K562 (cell line): ENCODE data around the gene SMAD4. TPM values are rescaled to one million over a fixed set of nuclear protein-coding genes. Genes with fewer than 3 reads are reported as not detected.
A peak's percentile ranks its signal among the peaks of the same experiment; 100 is the strongest.

Experiments
- ATAC-seq: fragments of 200-7000 bp; cut with Tn5 transposase; 3 replicates; pipeline ENCODE4 v1.9.1; 2020; ENCODE audit warnings: moderate library complexity
- BruUV-seq: library from RNA; stranded (reverse); fragments of 400-500 nt; replicated peaks from 2 replicates; lab custom pipeline; 2021; lab: Mats Ljungman, UMichigan
- CTCF ChIA-PET: fragments of 300-600 bp; formaldehyde crosslinking; extraction: SDS; loops from one replicate; lab custom pipeline; 2021; ENCODE audit warnings: low intra/inter-chr PET ratio; lab: Yijun Ruan, JAX
- POLR2A ChIA-PET: fragments of 300-600, 350-650 bp; sonication (Branson Sonifier 250); formaldehyde crosslinking; extraction: SDS; loops from one replicate; lab custom pipeline; 2021; ENCODE audit warnings: antibody characterized with exemption, inconsistent platforms; lab: Yijun Ruan, JAX
- DNase-seq, 4 experiments: peaks; one replicate each; pipeline versions ENCODE4 v3.0.0 to v3.0.0-alpha.2; 2011 to 2018; ENCODE audit warnings: low spot score in 3 of 4, mixed read lengths in 3 of 4; ENCODE audit errors: extremely low read depth in 1 of 4
- FAIRE-seq: peaks from 2 replicates; lab custom pipeline; 2011; peaks lifted over from hg19 to GRCh38; lab: Jason Lieb, UNC
- H2AFZ ChIP-seq: 2 replicates; pipeline ENCODE4 v1.6.0; 2011; ENCODE audit warnings: low read depth, low read length, control low read depth, inconsistent platforms
- H3K27ac ChIP-seq: fragments of 200-600 bp; 3 replicates; pipeline ENCODE4 v1.8.0; 2011; ENCODE audit warnings: low read depth, mild to moderate bottlenecking, control low read depth, inconsistent platforms, low read length, moderate library complexity, mixed read lengths; ENCODE audit errors: extremely low read depth
- H3K27me3 ChIP-seq, 2 experiments: fragments of 300-600 bp in 1 of 2; 2 replicates in 1 of 2; 3 replicates in 1 of 2; pipeline versions ENCODE4 v1.6.0 to v1.8.0; 2011; ENCODE audit warnings: inconsistent platforms in 2 of 2, low read length in 2 of 2, mild to moderate bottlenecking in 1 of 2, mixed read lengths in 1 of 2, moderate library complexity in 1 of 2; ENCODE audit not compliant: control insufficient read depth in 2 of 2, insufficient read depth in 2 of 2
- H3K36me3 ChIP-seq: fragments of 300-600 bp; 3 replicates; pipeline ENCODE4 v1.8.0; 2011; ENCODE audit warnings: mild to moderate bottlenecking, low read length, inconsistent platforms; ENCODE audit not compliant: control insufficient read depth, insufficient read depth
- H3K4me1 ChIP-seq, 2 experiments: fragments of 200-600 bp in 1 of 2; replicated peaks in 1 of 2; 2 replicates in 1 of 2; 3 replicates in 1 of 2; pipeline versions ENCODE4 v1.5.1 to v1.8.0; 2011; ENCODE audit warnings: inconsistent platforms in 2 of 2, low read length in 2 of 2, mild to moderate bottlenecking in 1 of 2, mixed read lengths in 1 of 2, moderate library complexity in 1 of 2; ENCODE audit not compliant: control insufficient read depth in 2 of 2, insufficient read depth in 2 of 2
- H3K4me2 ChIP-seq: 2 replicates; pipeline ENCODE4 v1.6.1; 2011; ENCODE audit warnings: low read length, control low read depth, inconsistent platforms, mixed read lengths; ENCODE audit not compliant: insufficient read depth
- H3K4me3 ChIP-seq: fragments of 200-600 bp; sonication (generic), shearing (Covaris generic); 2 replicates; pipeline ENCODE4 v1.5.1; 2016; ENCODE audit warnings: control low read depth, inconsistent platforms
- H3K79me2 ChIP-seq: fragments of 200-600 bp; 3 replicates; pipeline ENCODE4 v1.8.0; 2011; ENCODE audit warnings: low read length, inconsistent platforms; ENCODE audit not compliant: control insufficient read depth, insufficient read depth
- H3K9ac ChIP-seq, 2 experiments: 2 replicates each; pipeline versions ENCODE4 v1.6.0 to v1.6.1; 2011; ENCODE audit warnings: low read depth in 2 of 2, low read length in 2 of 2, control low read depth in 1 of 2, inconsistent platforms in 1 of 2, mild to moderate bottlenecking in 1 of 2, mixed read lengths in 1 of 2; ENCODE audit not compliant: insufficient read depth in 1 of 2
- H3K9me1 ChIP-seq: one replicate; pipeline ENCODE4 v1.6.0; 2011; ENCODE audit warnings: inconsistent platforms, mild to moderate bottlenecking, low read length, moderate library complexity; ENCODE audit not compliant: control insufficient read depth, insufficient read depth
- H3K9me3 ChIP-seq: replicated peaks from 2 replicates; pipeline ENCODE4 v1.5.1; 2011; ENCODE audit warnings: low read depth, low read length, inconsistent platforms; ENCODE audit not compliant: control insufficient read depth, insufficient read depth
- H4K20me1 ChIP-seq: replicated peaks from 2 replicates; pipeline ENCODE4 v1.6.1; 2011; ENCODE audit warnings: low read length, inconsistent platforms, mixed read lengths; ENCODE audit not compliant: control insufficient read depth, insufficient read depth
- CBFB ChIP-seq: sonication (generic); formaldehyde crosslinking; IDR thresholded peaks from 2 replicates; pipeline ENCODE4 v1.4.0; 2020; ENCODE audit warnings: mild to moderate bottlenecking, missing genetic modification reagents
- FOXK2 ChIP-seq, 2 experiments: fragments of 450-650 bp; IDR thresholded peaks in 1 of 2; conservative IDR thresholded peaks in 1 of 2; 2 replicates each; pipeline ENCODE4 v1.6.1; 2016; ENCODE audit warnings: low read depth in 2 of 2, mild to moderate bottlenecking in 1 of 2
- HINFP ChIP-seq: fragments of 450-650 bp; conservative IDR thresholded peaks from 2 replicates; pipeline ENCODE4 v1.6.1; 2016; ENCODE audit warnings: missing genetic modification characterization, low read depth, mild to moderate bottlenecking, control low read depth, missing compliant biosample characterization
- IRF2 ChIP-seq: sonication (generic); formaldehyde crosslinking; IDR thresholded peaks from 2 replicates; pipeline ENCODE4 v1.8.1; 2022; ENCODE audit warnings: mild to moderate bottlenecking, missing genetic modification reagents
- NCOA2 ChIP-seq, 2 experiments: fragments of 450-650 bp; IDR thresholded peaks; 2 replicates each; pipeline ENCODE4 v1.6.1; 2018; ENCODE audit warnings: mild to moderate bottlenecking in 2 of 2, moderate library complexity in 1 of 2; ENCODE audit not compliant: partially characterized antibody in 2 of 2
- TRIM28 ChIP-seq: fragments of 450-650 bp; IDR thresholded peaks from 2 replicates; pipeline ENCODE4 v1.6.1; 2017
- ZBTB7A ChIP-seq: IDR thresholded peaks from 2 replicates; pipeline ENCODE4 v1.6.1; 2011; ENCODE audit warnings: low read depth, mild to moderate bottlenecking, low read length, moderate library complexity, borderline replicate concordance; ENCODE audit not compliant: control insufficient read depth
- ZNF146 ChIP-seq: IDR thresholded peaks from one replicate; pipeline ENCODE4 v1.6.1; 2018; ENCODE audit warnings: missing compliant biosample characterization; ENCODE audit not compliant: unreplicated experiment
- WGBS: fragments of 100-300 bp; shearing (Covaris generic); methylation state at CpG from one replicate; pipeline ENCODE4 v1.1.6; 2016; ENCODE audit warnings: low coverage, mixed read lengths; ENCODE audit not compliant: insufficient coverage; ENCODE audit errors: missing lambda C conversion rate; 5-methylcytosine and 5-hydroxymethylcytosine counted together
- in situ Hi-C: fragments of 300-500 bp; cut with MboI; formaldehyde crosslinking; loops from 4 replicates; pipeline ENCODE4 v1.15.0; 2018; ENCODE audit warnings: inconsistent platforms, mixed read lengths
- intact Hi-C: fragments of 100-400 bp; cut with micrococcal nuclease; formaldehyde crosslinking; loops from 2 replicates; pipeline ENCODE4 v1.14.2; 2022
- polyA plus RNA-seq, 8 experiments: library from polyadenylated mRNA; depleted of rRNA in 4 of 8; stranded (reverse) in 5 of 8; unstranded in 3 of 8; fragments of >200 nt; fragmentation: Nextera tagmentation in 2 of 8; fragmentation: Illumina TruSeq in 1 of 8; extraction: Ambion mirVana in 2 of 8; extraction: Trizol in 1 of 8; gene quantifications; 2 replicates each; pipeline versions ENCODE4 v1.2.1 to v1.2.3, GENCODE V29; 2011 to 2014; ENCODE audit warnings: inconsistent platforms in 1 of 8, missing spikeins in 1 of 8
- total RNA-seq, 7 experiments: library from RNA; depleted of rRNA in 6 of 7; stranded (reverse); fragments of >200 nt in 6 of 7; fragmentation: Illumina TruSeq in 2 of 7; extraction: Trizol in 2 of 7; gene quantifications; 2 replicates each; pipeline versions ENCODE4 v1.2.1 to v1.2.3, GENCODE V29; 2011 to 2021; ENCODE audit warnings: low replicate concordance in 1 of 7

SMAD4 gene
- total and polyA plus RNA-seq, 9 of the 15 experiments (the other 6 are each of a cell fraction or from before 2014, with no cell fraction given), result 5.7 to 55.0 (median 39.4) TPM

DNA sequence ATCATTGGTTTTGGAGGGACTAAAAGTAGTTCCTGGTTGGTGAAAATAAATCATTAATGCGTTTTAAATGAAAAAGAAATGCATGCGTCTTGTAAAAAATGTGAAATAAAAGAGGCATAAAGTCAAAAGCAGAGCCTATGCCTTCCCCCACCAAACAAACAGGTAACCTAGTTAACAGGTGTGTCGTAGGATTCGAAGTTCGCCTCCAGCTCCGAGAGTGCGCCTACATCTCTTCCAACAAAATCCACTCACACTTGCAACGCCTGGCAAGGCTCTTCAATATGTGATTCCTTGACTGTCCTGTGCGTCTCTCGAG is 677 bp upstream of the SMAD4 start:
- POLR2A ChIA-PET, result interaction anchor here (0.6 to 1.9 kb wide), 8 partner anchors 9 to 185 kb away, joined by 3 to 9 read pairs (median 4); partner anchors contain the start of gene ME2
- Histone ChIP-seq H3K9me1 (no peaks in the 10 kb centered on the region), H3K27me3 (no peaks in the 10 kb centered on the region), H3K4me1 (peaks cover 7 to 25% of the 10 kb centered on the region in 2 experiments; a peak in 4 of 5 replicates), H3K9ac (peak overlapping the region; percentile 87 to 96; a peak in 3 of 4 replicates), H3K79me2 (peaks cover 59% of the 10 kb centered on the region), H2AFZ (peak overlapping the region; percentile 89), H4K20me1 (peaks cover 9% of the 10 kb centered on the region), H3K9me3 (no peaks in the 10 kb centered on the region), H3K27ac (peak overlapping the region; percentile 94), H3K36me3 (peaks cover 8% of the 10 kb centered on the region; the same call in 2 of the 3 replicates), H3K4me3 (peak overlapping the region; percentile 75), H3K4me2 (peak overlapping the region; percentile 93)
- 4% methylated on average over 10 of the region's 10 CpGs for WGBS
- in situ Hi-C loops, result no loop called here
- CTCF ChIA-PET, result no interaction called here
- DNase-seq (no peak), FAIRE-seq (no peak), ATAC-seq (peak; percentile 38)
- TF ChIP-seq FOXK2 (conservative IDR thresholded peaks at IDR 0.05 in 1 of 2, IDR thresholded peaks at IDR 0.05 in 1 of 2; ENCODE audit: low read depth in 2 of 2) (0 out of 4 replicates have a peak, but pooled peaks of 1 of the 2 experiments have one; percentile 17), IRF2 (CRISPR knock-in tag) (no peak)
- no TSS peak for BruUV-seq
- intact Hi-C loops, result no loop called here

GRCh38 chr18:51030537-51031258 is 685 bp downstream of the SMAD4 start:
- Histone ChIP-seq H3K4me1 (peaks cover 7 to 25% of the 10 kb centered on the region in 2 experiments; a peak in 4 of 5 replicates), H3K27me3 (no peaks in the 10 kb centered on the region), H4K20me1 (peaks cover 13% of the 10 kb centered on the region), H3K27ac (peak overlapping the region; percentile 94), H3K9me1 (no peaks in the 10 kb centered on the region), H3K9ac (peak overlapping the region; percentile 87 to 96), H2AFZ (peak overlapping the region; percentile 87; the same call in 1 of the 2 replicates), H3K79me2 (peaks cover 73% of the 10 kb centered on the region), H3K4me3 (peak overlapping the region; percentile 75), H3K36me3 (peaks cover 11% of the 10 kb centered on the region; the same call in 1 of the 3 replicates), H3K9me3 (no peaks in the 10 kb centered on the region), H3K4me2 (peak overlapping the region; percentile 88)
- no TSS peak for BruUV-seq
- in situ Hi-C loops, result no loop called here
- intact Hi-C loops, result no loop called here
- under 1% methylated on average over 14 of the region's 66 CpGs for WGBS
- POLR2A ChIA-PET, result interaction anchor here (0.6 to 2.9 kb wide), 9 partner anchors 8 to 165 kb away, joined by 3 to 14 read pairs (median 3); no protein-coding TSS in a partner anchor
- DNase-seq (peak in 3 of 4 experiments; percentile 66 to 73 (median 68)), FAIRE-seq (no peak), ATAC-seq (peak; percentile 80)
- CTCF ChIA-PET, result interaction anchor here (1.3 kb wide), 1 partner anchor 211 kb away, joined by 3 read pairs; no protein-coding TSS in a partner anchor
- TF ChIP-seq ZBTB7A (no peak), NCOA2 (IDR thresholded peaks at IDR 0.05; ENCODE audit: partially characterized antibody in 2 of 2) (no peak), HINFP (tag) (no peak), TRIM28 (no peak), CBFB (CRISPR knock-in tag) (no peak), ZNF146 (CRISPR knock-in tag) (no peak)
